Neuronal stem cell (in vitro differentiated cells): ENCODE measurements around the gene AP2M1.

Source experiments
- DNase-seq: peaks from one replicate; pipeline ENCODE4 v3.0.0-alpha.2; 2013; ENCODE audit warnings: low spot score
- H2AFZ ChIP-seq: one replicate; pipeline ENCODE4 v1.6.1; 2013; ENCODE audit warnings: mild to moderate bottlenecking, low read length, inconsistent platforms
- H2AK5ac ChIP-seq: 2 replicates; pipeline ENCODE4 v1.6.1; 2013; ENCODE audit warnings: low read depth, mild to moderate bottlenecking, inconsistent platforms, low read length, moderate library complexity, mixed read lengths
- H2BK120ac ChIP-seq: 2 replicates; pipeline ENCODE4 v1.6.1; 2013; ENCODE audit warnings: low read depth, mild to moderate bottlenecking, inconsistent platforms, low read length, moderate library complexity, mixed read lengths
- H2BK12ac ChIP-seq: one replicate; pipeline ENCODE4 v1.6.1; 2013; ENCODE audit warnings: low read length, inconsistent platforms
- H2BK15ac ChIP-seq: 2 replicates; pipeline ENCODE4 v1.6.1; 2013; ENCODE audit warnings: mild to moderate bottlenecking, low read length, inconsistent platforms, mixed read lengths
- H2BK5ac ChIP-seq: one replicate; pipeline ENCODE4 v1.6.1; 2013; ENCODE audit warnings: inconsistent platforms, mild to moderate bottlenecking, low read length, moderate library complexity
- H3K14ac ChIP-seq: one replicate; pipeline ENCODE4 v1.6.1; 2013; ENCODE audit warnings: low read length, inconsistent platforms
- H3K18ac ChIP-seq: 2 replicates; pipeline ENCODE4 v1.6.1; 2013; ENCODE audit warnings: low read length, inconsistent platforms
- H3K23ac ChIP-seq: 2 replicates; pipeline ENCODE4 v1.6.1; 2013; ENCODE audit warnings: low read depth, mild to moderate bottlenecking, mixed read lengths, low read length, inconsistent platforms; ENCODE audit not compliant: poor library complexity
- H3K27ac ChIP-seq: replicated peaks from 3 replicates; pipeline ENCODE4 v1.5.1; 2013; ENCODE audit warnings: low read length, inconsistent platforms
- H3K27me3 ChIP-seq, 3 experiments: 2 replicates each; pipeline ENCODE4 v1.6.1; 2013; ENCODE audit warnings: low read length in 3 of 3, mild to moderate bottlenecking in 2 of 3, inconsistent platforms in 1 of 3, low read depth in 1 of 3, mixed read lengths in 1 of 3, moderate library complexity in 1 of 3; ENCODE audit not compliant: control insufficient read depth in 3 of 3, insufficient read depth in 3 of 3
- H3K36me3 ChIP-seq, 2 donors: replicated peaks in 1 of 2; 2 replicates each; pipeline ENCODE4 v1.6.1; 2013; ENCODE audit warnings: low read length in 2 of 2; ENCODE audit not compliant: control insufficient read depth in 2 of 2, insufficient read depth in 2 of 2
- H3K4ac ChIP-seq: 2 replicates; pipeline ENCODE4 v1.6.1; 2013; ENCODE audit warnings: inconsistent platforms, mild to moderate bottlenecking, low read length, moderate library complexity
- H3K4me1 ChIP-seq, 2 donors: 1 replicate in 1 of 2; 2 replicates in 1 of 2; pipeline ENCODE4 v1.6.1; 2013; ENCODE audit warnings: low read length in 2 of 2, low read depth in 1 of 2; ENCODE audit not compliant: control insufficient read depth in 2 of 2, insufficient read depth in 1 of 2
- H3K4me2 ChIP-seq: one replicate; pipeline ENCODE4 v1.6.1; 2013; ENCODE audit warnings: mild to moderate bottlenecking, low read length, inconsistent platforms; ENCODE audit not compliant: insufficient read depth, poor library complexity, severe bottlenecking
- H3K4me3 ChIP-seq, 2 donors: 2 replicates each; pipeline ENCODE4 v1.5.1; 2013; ENCODE audit warnings: low read length in 2 of 2, mild to moderate bottlenecking in 2 of 2, inconsistent platforms in 1 of 2, moderate library complexity in 1 of 2
- H3K79me1 ChIP-seq: one replicate; pipeline ENCODE4 v1.6.1; 2013; ENCODE audit warnings: low read depth, mild to moderate bottlenecking, inconsistent platforms, low read length, moderate library complexity
- H3K9ac ChIP-seq: one replicate; pipeline ENCODE4 v1.6.1; 2013; ENCODE audit warnings: mild to moderate bottlenecking, low read depth, low read length, inconsistent platforms; ENCODE audit not compliant: poor library complexity
- H3K9me3 ChIP-seq, 2 donors: replicated peaks in 1 of 2; 2 replicates each; pipeline versions ENCODE3 to v1.6.1; 2013; ENCODE audit warnings: low read length in 2 of 2, mild to moderate bottlenecking in 2 of 2, inconsistent platforms in 1 of 2, low read depth in 1 of 2, mixed read lengths in 1 of 2, moderate library complexity in 1 of 2; ENCODE audit not compliant: control insufficient read depth in 2 of 2, insufficient read depth in 1 of 2
- H4K8ac ChIP-seq: one replicate; pipeline ENCODE4 v1.6.1; 2013; ENCODE audit warnings: low read depth, mild to moderate bottlenecking, inconsistent platforms, low read length, moderate library complexity
- H4K91ac ChIP-seq: one replicate; pipeline ENCODE4 v1.6.1; 2013; ENCODE audit warnings: low read length, low read depth, mild to moderate bottlenecking, inconsistent platforms; ENCODE audit not compliant: poor library complexity
- WGBS, 2 donors: extraction: QIAGEN DNeasy Blood & Tissue Kit; methylation state at CpG; one replicate each; pipeline ENCODE4 v1.1.7; 2013; ENCODE audit warnings: missing lambda C conversion rate in 2 of 2, mixed read lengths in 1 of 2; ENCODE audit not compliant: insufficient read length in 2 of 2, insufficient replicate concordance in 1 of 2; ENCODE audit errors: extremely low coverage in 2 of 2; 5-methylcytosine and 5-hydroxymethylcytosine counted together

AP2M1 gene

DNA sequence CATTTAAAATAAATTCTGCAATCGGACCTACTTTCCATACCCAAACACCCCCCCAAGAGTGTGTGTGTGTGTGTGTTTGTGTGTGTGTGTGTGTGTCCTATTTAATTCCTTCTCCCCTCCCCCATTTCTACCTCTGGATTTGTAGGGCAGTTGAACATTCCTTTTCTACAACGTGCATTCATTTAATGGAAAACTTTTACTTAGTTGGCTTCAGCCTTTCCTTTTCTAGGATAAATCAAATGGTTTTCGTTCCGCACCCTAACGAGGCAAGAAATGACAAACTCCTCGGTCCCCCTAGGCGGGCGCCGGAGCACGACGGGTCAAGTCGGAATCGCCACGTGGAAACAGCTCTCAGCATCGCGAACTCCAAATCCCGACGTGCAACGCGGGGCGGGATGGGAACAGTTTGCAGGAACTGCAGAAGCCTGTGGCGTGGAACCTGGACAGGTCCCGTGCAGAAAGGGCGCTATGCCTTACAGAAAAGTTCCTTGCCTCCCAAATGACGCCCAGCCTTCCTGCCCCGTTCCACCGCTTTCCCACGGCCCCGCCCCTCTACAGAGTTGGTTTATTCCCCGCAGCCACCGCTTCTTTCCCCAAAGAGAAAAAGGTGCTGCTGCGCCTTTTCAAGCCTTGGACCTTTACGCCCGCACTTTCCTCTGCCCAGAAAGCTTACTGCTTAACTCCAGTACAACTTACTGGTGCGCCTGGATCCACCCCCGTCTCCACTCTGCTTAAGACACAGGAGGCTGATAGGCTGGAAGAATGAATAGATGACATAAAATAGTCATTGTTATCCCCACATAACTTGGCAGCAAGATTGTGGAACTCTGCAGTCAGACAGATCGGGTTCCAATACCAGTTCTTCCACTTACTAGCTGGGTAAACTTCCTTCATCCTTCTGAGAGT, 40.6 kb upstream of the AP2M1 start:
- no peaks in the 10 kb centered on the region for H3K9me3 ChIP-seq
- H3K9ac ChIP-seq = peak overlapping the region; percentile 55
- no peaks in the 10 kb centered on the region for H3K79me1 ChIP-seq
- no peak overlapping the region for H2BK15ac ChIP-seq
- no peak overlapping the region for H4K8ac ChIP-seq
- H3K4ac ChIP-seq = no peak overlapping the region
- peak overlapping the region; percentile 94 for H2AFZ ChIP-seq
- H2BK120ac ChIP-seq = no peak overlapping the region
- peaks cover 4 to 19% of the 10 kb centered on the region in 2 donors for H3K36me3 ChIP-seq
- H2BK12ac ChIP-seq = no peak overlapping the region
- H3K27ac ChIP-seq = peak overlapping the region; percentile 7
- peaks cover 5 to 10% of the 10 kb centered on the region in 2 donors for H3K4me1 ChIP-seq
- no CpG with 5 or more reads among the region's 37 CpGs for WGBS, 2 donors
- DNase-seq = peak; percentile 59
- no peak overlapping the region for H3K23ac ChIP-seq
- H2BK5ac ChIP-seq = no peak overlapping the region
- peak overlapping the region; percentile 96 to 99 for H3K4me3 ChIP-seq
- H2AK5ac ChIP-seq = no peak overlapping the region
- H3K4me2 ChIP-seq = peak overlapping the region; percentile 92
- no peak overlapping the region for H3K14ac ChIP-seq
- no peak overlapping the region for H4K91ac ChIP-seq
- peaks cover 0 to 4% (median 0%) of the 10 kb centered on the region in 3 experiments for H3K27me3 ChIP-seq
- H3K18ac ChIP-seq = no peak overlapping the region

DNA sequence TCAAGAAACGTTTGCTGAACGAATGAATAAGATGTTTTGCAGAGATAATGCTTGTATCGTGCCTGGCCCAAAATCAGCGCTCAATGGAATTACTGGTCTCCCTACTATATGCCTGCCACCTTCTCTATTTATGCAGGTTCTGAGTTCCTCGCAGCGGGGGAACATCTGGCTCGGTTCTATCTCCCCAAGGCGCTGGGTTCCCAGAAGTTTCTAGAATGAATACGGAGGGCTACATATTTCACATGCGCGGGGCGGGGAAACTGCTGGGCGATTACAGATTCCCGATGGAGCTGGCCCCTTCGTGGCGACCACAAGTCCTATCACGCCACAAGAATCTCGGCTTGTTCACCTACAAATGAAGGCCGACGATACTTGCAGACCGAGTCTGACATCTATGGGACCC, 39.9 kb upstream of the AP2M1 start:
- Histone ChIP-seq H3K27me3 (peaks cover 0 to 4% (median 0%) of the 10 kb centered on the region in 3 experiments), H3K4me2 (peak overlapping the region; percentile 92), H3K23ac (peak overlapping the region; percentile 27), H2BK5ac (no peak overlapping the region), H3K79me1 (no peaks in the 10 kb centered on the region), H3K36me3 (peaks cover 4 to 22% of the 10 kb centered on the region in 2 donors), H4K91ac (no peak overlapping the region), H3K27ac (peak overlapping the region; percentile 7), H3K4ac (no peak overlapping the region), H2BK12ac (no peak overlapping the region), H3K18ac (peak overlapping the region; percentile 50), H3K14ac (no peak overlapping the region), H2BK15ac (no peak overlapping the region), H2AFZ (peak overlapping the region; percentile 94), H2BK120ac (no peak overlapping the region), H3K4me3 (peak overlapping the region; percentile 96 to 99), H4K8ac (no peak overlapping the region), H3K9me3 (no peaks in the 10 kb centered on the region), H3K9ac (peak overlapping the region; percentile 71), H3K4me1 (peaks cover 5 to 10% of the 10 kb centered on the region in 2 donors), H2AK5ac (no peak overlapping the region)
- peak; percentile 29 for DNase-seq
- WGBS, 2 donors = no CpG with 5 or more reads among the region's 21 CpGs

DNA sequence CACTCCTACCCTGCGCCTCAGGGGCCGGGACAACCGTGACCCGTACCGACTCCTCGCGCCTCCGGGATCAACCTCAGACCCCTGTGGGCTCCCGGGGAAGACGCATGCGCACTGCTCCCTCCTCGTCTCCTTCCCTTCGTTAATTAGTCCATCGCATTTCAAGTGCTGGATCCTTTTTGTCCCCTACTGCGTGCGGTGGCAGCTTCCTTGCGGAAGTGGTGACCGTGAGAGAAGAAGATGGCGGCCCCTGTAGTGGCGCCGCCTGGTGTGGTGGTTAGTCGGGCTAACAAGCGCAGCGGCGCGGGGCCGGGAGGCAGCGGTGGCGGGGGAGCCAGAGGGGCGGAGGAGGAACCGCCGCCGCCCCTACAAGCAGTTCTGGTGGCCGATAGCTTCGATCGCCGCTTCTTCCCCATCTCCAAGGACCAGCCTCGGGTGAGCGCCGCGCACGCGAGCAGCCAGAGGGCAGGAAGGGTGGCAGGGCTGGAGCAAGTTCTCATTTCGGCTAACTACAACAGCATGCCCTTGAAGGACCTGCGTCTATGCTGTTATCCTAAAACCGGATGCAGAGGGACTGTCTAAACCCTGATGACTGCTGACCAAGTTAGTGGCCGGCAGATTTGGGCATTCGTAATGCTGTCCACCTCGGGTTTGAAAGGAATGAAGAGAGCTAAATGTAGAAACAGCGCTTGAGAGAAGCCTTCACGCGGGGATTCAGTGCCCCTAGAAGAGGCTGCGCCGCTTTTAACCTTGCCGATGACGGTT, 39.3 kb upstream of the AP2M1 start, which contains the start of gene EIF2B5:
Gene EIF2B5 (plus strand): TSS at position 210 of the 762 bp plus-strand sequence. CDS start 28 bp downstream, at position 238.
- Histone ChIP-seq H3K9ac (peak within 1 kb of the TSS; percentile 87), H3K4me1 (peaks cover 5 to 10% of the 10 kb centered on the region in 2 donors), H3K4ac (no peak within 1 kb of the TSS), H3K27me3 (peaks cover 0 to 4% (median 0%) of the 10 kb centered on the region in 3 experiments), H3K4me3 (peak within 1 kb of the TSS; percentile 96 to 99), H2BK12ac (no peak within 1 kb of the TSS), H2AFZ (peak within 1 kb of the TSS; percentile 94), H3K18ac (peak within 1 kb of the TSS; percentile 73), H2BK5ac (no peak within 1 kb of the TSS), H3K14ac (no peak within 1 kb of the TSS), H4K8ac (no peak within 1 kb of the TSS), H3K23ac (peak within 1 kb of the TSS; percentile 27), H2AK5ac (no peak within 1 kb of the TSS), H3K27ac (peak within 1 kb of the TSS; percentile 7), H2BK120ac (no peak within 1 kb of the TSS), H4K91ac (no peak within 1 kb of the TSS), H2BK15ac (no peak within 1 kb of the TSS), H3K79me1 (no peaks in the 10 kb centered on the region), H3K36me3 (peaks cover 7 to 28% of the 10 kb centered on the region in 2 donors), H3K4me2 (peak within 1 kb of the TSS; percentile 92), H3K9me3 (no peaks in the 10 kb centered on the region)
- no CpG with 5 or more reads among the region's 56 CpGs for WGBS, 2 donors
- DNase-seq = peak; percentile 92
